SHP77 treated with DMSO at 0.1 percent for 48 hours (cell line): Measurements from ENCODE around the gene CSF2RB.
"Not testable (repeated sequence)": the region's sequence is repeated elsewhere in the genome, so short reads cannot be mapped to it uniquely, and the experiment has no call there.

Source experiments
- DNase-seq: peaks from one replicate; lab custom pipeline; 2025; lab: John Stamatoyannopoulos, UW

CSF2RB gene

DNA sequence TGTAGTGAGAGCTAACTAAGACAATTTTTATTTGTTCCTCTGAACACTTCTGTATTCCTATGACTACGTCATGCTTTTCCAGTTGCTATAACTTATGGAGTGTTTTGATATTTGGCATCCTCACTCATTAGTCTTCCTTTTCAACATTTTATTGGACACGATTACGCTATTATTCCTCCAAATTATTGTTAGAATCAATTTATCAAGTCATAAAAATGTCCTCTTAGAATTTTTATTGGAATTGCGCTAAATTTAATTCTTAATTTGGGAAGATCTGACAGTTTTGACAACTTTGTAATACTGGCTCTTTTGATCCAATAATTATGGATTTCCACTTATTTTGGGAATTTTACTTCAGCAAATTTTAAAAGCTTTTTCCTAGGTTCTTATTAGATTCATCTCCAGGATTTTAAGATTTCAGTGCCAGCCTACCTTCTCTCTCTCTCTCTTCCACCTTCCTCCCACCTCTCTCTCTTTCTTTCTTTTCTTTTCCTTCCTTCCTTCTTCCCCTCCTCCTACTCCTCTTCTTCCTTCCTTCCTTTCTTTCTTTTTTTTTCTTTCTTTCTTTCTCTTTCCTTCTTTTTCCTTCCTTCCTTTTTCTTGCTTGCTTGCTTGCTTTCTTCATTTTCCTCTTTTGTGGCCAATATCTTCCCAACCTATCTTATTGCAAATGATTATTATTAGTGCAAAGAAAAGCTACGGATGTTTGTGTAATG lies 55.0 kb downstream of the CSF2RB start:
- DNase-seq, result no peak

DNA sequence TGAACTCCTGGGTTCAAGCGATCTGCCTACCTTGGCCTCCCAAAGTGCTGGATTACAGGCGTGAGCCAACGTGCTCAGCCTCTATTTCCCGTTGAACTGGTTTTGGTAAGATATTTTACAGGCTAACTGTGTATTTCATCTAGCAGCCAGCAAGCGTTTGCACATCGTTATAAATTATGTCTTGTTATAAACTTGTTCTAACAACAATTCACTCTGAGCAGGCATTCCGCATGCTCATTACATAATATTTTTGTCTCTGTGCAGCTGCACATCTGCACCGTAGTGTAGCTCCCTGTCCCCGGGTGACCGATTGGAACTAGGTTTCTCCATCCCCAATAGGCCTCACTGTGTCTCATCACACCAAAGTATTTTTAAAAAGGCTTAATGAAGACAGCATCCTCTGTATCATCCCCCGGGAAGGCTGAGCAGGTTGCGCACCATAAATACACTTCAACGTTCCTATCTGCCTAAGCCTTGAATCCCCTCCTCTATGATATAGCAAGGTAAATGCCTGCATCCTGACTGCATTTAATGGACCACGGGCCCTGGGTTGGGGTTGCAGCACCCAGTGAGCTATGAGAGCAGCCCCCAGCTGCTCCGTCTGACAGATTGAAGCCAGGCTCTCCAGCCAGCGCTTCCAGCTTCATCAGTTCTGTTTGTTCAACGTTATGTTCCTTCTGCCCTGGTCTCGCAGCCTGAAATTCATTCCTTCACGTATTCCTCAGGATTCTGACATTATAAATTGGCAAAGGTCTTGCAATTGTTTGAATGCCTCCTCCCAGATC lies 58.1 kb downstream of the CSF2RB start:
- no peak for DNase-seq

DNA sequence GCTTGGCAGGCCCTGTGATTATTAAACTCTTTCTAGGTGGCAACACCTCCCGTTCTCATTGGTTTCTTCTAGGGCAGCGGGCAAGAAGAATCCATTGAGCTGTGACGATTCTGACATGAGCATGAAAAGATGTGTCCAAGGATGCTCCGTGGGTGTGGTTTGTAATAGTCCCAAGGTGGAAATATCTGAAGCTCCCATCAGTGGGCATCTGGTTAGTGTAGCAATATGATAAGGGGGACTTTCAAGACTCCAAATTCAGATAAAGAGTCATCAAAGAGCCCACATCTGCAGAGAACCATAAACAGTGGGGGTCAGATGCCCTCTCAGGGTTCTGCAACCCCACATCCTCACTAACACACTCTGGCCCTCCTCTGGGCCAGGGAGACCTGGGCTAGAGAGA lies 63.2 kb downstream of the CSF2RB start:
- DNase-seq, result no peak

DNA sequence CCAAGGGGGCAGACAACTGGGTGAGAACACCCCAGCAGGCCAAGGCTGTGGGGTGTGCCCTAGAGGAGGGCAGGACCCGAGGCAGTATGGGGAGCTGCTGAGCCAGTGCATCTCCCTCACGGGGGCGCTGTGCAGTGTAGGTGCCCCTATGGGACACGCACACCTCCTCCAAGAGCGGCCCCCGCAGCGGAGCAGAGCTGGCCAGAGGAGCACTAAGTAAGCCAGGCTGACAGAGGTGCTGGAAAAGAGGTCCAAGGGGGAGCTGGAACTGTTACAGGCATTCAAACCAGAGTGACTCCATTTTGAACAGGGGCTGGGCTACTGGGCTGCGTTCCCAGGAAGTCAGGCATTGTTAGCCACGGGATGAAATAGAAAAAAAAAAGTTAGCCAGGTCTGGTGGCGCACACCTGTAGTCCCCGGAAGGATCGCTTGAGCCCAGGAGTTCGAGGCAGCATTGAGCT lies 64.0 kb downstream of the CSF2RB start:
- no peak for DNase-seq

DNA sequence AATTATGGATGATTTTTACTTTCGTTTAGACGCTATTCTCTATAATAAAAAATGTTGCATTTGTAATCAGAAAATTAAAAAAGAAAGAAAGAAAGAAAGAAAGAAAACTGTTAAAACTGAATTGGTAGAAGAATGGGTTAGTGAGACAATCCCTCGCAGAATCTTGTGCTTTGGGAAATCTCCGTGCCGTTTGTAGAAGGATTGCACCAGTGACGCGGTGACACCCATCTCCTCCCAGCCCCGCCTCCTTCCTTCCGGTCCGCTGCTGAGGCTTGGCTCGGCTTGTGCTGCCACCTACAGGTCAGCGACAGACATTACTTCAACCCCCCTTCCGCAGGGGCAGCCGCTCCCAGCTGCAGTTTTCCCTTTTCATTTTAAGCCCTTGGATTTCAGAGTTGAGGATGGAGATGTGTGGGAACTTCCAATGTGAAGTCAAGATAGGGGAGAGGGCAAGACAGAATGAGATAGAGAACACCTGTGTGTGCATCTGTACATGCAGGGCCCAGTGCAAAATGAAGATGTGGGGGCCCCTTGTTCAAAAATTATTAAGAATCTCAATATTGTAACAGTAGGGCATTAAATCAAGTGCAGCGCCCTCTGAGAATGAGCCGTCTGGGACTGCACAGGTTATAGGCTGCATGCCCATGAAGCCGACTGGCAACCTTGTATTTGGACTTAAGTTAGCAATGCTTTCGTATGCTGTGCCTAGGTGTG lies 64.7 kb downstream of the CSF2RB start:
- DNase-seq, result peak; percentile 56

DNA sequence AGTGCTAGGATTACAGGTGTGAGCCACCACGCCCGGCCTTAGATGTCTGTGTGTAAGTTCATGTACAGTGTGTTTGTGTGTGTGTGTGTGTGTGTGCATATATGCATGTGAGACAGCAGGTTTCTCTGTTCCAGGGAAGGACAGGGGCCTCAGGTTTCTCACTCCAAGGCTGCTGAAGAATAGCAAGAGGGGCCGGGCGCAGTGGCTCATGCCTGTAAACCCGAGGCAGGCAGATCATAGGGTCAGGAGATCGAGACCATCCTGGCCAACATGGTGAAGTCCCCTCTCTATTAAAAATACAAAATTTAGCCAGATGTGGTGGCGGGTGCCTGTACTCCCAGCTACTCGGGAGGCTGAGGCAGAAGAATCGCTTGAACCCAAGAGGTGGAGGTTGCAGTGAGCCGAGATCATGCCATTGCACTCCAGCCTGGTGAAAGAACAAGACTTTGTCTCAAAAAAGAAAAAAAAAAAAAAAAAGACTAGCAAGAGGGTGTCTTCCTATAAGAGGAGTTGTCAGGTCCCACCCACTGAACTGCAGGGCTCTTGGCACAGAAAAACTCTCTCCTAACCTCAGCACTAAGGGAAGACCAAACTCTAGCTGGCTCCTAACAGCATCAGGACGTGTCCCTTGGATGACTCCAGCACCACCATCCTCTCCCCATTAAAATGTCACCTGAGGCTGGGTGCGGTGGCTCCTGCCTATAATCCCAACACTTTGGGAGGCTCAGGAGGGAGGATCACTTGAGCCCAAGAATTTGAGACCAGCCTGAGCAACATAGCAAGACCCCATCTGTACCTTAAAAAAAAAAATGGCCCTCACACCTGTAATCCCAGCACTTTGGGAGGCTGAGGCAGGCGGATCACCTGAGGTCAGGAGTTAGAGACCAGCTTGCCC lies 65.8 kb downstream of the CSF2RB start:
- no peak for DNase-seq

DNA sequence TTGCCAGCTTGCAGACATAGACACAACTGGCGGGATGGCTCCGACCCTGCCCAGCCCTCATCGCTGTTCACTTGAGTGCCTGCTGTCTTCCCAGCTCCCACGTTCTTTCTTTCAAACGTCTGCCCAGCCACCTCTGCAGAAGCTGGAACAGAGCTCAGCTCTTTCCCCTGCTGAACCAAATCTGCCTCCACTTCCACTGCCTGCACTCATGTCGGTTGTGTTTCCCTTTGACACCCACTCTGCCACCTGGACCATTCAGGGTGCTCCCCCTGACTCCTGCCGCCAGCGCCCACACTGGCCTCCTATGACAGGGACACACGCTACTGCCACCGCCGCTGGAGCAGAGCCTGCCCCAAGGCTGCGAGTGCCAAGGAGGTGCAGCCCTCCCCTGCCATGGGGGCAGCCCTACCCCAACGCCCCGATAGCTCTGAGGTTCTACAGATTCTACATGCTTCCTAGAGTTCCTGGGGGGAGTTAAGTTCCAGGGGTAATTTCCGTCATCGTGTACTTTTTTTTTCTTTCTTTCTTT lies 67.9 kb downstream of the CSF2RB start:
- no peak for DNase-seq

DNA sequence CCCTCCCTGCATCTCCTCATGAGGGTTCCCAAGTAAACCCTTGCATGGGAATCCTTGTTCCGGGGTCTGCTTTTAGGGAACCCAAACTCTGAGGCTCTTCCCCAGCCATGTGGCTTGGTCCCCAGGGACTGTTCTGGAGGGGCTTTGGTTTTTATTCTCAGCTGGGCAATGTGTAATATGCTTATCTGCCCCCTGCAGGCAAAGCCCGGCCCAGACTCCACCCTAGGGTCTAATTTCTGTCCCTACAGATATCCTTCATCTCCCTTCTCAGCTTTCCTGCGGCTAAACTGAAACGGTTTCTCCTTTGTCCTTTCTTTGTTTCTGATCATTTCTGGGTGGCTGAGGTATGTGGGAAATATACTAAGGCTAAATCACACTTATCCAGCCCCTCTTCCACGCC lies 68.7 kb downstream of the CSF2RB start:
- no peak for DNase-seq

DNA sequence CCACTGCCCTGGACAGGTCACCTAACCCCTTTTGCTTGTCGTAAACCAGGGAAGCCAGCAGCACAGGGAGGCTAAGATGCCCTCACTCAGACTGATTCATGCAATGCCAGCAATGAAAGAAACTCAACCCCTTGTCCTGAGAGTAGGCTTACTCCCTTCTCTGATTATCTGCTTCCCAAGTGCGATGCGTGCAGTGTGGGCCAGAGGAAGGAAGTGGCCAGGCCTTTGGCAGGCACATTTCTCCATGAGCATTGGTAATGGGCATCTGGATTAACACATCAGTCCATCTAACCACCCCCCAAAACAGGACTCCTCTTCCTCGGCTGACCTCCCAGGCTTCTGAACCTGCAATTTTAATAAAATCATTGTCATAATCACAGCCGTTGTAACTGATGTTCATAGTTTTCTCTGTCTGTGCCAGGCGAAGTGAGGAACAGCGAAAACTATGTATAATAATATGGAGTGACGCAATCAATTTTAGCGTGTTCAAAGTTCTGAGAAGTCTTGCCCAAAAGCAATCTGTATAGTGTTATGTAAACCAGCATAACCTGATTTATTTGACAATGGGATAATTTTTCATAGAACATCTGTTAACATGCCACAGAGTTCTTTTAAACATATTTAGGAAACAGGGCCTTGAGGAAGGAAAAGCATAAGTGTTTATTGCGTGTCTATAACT lies 71.9 kb downstream of the CSF2RB start:
- DNase-seq, result no peak

DNA sequence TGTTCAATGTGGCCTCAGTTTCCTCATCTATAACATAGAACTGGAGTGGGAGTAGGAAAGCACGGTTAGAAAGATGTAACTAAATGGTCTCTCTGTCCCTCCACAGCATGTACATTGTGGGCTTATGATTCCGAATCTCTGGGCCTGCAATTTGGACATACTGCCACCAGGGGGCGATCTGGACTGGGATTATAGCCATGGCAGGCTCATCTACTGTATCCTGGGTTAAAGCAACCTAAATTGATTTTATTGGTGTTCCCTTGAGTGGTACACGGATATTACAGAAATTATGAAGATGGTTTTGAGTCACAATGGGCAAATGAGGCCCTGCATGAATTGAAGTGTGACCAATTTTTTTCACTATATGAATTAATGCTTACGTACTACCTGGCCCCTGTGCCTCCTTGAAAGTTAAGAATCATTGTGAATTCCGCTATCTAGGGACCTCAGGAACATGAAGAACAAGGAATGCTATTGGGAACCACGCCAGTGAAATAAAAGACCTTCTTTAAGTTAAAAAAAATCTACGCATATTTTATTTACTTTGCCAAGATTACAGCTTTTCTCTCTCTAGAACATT lies 72.9 kb downstream of the CSF2RB start:
- no peak for DNase-seq

DNA sequence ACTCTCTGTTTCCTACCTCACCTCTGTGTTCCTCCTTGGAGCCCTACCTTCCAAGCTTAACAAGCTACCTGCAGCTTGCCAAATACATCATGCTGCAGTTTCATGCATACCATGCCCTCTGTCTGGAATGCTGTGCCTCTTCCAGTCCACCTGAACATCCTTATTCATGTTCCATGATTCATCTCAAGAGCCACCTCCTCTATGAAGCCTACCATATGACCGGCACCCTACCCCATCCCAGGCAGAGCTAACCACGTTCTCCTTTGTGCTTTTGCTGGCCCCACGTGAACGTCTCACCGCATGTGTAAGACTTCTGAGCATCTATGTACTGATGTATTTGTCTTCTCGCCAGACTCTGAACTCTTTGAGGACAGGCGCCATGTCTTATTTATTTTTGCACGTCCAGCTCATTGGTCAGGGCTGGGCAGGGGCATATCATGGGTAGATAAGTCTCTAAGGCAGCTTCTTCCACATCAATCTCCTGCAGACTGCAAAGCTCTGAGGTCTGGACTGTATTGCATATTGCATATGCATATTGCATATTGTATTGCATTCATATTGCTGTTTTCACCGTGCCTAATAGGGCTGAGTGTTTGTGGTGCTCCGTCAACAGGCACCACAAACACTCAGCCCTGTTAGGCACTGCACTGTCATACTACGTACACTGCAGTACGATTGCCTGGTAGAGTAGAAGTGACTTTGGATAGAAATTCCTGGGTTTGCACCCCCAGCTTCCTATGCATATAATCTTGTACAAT lies 74.8 kb downstream of the CSF2RB start:
- no peak for DNase-seq

DNA sequence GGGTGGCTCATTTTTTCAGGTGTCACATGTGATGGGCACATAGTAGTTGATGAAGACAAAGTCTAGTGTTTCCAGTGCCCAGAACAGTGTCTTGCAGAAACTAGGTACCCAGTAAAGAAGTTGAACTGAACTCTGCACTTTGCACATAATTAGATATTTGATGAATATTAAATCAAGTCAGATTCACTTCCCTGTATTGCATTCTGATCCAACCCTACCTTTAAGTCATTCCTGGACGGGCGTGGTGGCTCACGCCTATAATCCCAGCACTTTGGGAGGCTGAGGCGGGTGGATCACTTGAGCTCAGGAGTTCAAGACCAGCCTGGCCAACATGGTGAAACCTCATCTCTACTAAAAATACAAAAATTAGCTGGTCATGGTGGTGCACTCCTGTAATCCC lies 75.6 kb downstream of the CSF2RB start:
- not testable (repeated sequence) for DNase-seq
